NCI-H774 (cell line): ENCODE measurements around the gene ITPRIP.
A peak's percentile ranks its signal among the peaks of the same experiment; 100 is the strongest.

Experiments
- DNase-seq: peaks from one replicate; lab custom pipeline; 2025; lab: John Stamatoyannopoulos, UW

Gene ITPRIP, protein sequence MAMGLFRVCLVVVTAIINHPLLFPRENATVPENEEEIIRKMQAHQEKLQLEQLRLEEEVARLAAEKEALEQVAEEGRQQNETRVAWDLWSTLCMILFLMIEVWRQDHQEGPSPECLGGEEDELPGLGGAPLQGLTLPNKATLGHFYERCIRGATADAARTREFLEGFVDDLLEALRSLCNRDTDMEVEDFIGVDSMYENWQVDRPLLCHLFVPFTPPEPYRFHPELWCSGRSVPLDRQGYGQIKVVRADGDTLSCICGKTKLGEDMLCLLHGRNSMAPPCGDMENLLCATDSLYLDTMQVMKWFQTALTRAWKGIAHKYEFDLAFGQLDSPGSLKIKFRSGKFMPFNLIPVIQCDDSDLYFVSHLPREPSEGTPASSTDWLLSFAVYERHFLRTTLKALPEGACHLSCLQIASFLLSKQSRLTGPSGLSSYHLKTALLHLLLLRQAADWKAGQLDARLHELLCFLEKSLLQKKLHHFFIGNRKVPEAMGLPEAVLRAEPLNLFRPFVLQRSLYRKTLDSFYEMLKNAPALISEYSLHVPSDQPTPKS

DNA sequence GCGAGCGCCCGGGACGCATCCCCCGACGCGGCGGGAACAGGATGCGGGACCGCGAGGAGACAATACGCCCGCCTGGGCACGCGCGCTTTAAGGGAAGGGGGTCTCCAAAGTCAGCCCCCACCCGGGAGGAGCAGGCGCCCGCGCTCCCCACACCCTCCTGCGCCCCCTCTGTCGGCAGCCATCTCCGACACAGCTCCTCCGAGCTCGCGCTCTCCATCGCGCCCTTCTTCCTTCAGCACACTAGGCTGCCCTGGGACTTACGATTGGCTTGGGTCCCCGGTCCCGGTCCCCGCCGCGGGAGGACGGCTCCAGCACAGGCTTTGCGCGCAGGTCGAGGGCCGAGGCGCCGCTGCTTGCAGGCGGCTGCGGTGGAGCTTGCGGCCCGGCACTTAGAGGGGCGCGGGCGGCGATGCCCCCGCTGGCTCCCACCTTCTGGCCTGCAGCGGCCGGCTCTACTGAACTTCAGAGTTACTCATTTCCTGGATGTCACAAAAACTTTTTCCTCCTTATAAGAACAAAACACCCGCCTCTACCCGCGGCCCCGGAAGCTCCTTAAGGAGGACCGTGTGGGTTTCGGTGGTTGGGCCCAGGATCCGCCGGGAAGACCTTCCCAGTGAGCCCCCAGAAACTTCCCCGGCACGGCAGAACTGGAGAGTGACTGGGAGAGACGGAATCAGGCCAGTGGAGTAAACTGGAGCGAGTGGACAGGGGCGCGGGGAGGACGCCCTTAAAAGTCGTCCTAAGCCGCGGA lies at the start of gene ITPRIP:
Gene ITPRIP (minus strand): TSS at position 481 of the 751 bp plus-strand sequence. CDS start 22,414 bp downstream, outside the sequence.
- no peak for DNase-seq

DNA sequence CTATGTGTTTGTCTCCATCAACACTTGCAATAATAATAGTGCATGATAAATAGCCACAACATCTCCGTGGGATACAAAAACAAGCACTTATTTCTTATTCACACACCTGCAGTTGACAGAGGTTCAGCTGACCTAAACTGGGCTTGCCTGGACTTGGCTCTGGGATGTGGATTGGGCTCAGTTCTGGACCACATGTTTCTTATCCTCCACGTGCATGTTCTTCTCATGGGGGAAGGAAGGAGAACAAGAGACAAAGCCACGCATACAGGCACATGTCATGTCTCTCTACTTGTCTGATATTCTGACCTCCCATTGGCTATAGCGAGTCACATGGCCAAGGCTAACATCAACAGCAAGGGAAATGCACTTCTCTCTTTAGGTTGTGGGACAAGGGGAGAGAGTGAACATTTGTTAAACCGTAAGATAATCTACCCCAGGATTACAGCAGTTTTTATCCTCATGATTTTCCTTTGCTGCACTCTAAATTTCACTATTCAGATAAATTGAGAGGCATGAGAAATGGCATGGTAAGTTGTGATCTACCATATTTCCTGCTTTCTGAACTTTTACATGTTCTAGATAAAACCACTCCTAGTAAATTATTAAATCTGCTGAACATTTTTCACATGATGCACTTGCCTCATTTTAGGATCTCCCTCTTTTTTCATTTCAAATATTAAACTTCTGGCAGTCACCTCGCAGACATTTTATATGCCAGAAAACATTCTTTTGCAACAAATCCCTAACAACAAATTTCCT lies 49.0 kb upstream of the ITPRIP start:
- DNase-seq: no peak

DNA sequence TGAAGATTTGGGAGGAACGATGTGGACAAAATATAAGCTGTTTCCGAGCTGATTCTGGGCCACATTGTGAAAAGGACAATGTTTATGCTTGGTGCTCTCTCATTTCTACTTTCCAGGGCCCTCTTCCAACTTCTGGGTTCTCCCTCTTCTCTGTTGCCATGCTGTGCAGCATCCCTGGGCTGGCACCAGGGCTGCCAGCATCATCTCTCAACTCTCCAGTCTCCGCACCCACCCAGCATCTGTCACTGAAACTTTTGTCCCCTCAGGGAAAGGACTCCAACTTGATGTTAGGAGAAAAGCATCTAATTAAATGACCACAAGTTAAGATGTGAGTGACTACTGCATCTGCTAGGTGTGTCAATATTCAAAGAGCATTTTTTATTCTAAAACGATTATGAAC lies 42.1 kb upstream of the ITPRIP start:
- DNase-seq: no peak

DNA sequence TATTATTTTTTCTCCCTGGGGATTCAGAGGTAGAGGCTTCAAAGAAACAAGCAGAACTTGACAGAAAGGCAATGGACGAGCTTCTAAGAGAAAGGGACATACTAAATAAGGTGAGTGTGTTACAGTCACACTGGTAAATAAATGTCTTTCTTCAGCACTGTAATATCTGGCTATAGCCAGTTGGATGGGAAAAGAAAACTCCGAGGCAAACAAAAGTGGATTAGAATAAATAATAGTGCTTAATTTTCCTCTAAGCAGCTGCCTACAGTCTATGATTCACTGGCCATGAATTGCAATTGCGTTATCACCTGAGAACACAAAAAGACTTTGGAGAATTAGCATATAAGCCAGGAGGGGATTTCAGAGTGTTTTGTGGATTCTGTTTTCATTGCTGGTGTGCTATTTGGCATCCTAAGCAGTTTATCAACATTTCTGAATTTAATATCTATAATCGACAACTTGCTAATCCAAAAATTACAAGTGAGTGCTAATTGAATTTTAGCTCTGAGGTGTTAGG lies 38.6 kb upstream of the ITPRIP start:
- DNase-seq: no peak

DNA sequence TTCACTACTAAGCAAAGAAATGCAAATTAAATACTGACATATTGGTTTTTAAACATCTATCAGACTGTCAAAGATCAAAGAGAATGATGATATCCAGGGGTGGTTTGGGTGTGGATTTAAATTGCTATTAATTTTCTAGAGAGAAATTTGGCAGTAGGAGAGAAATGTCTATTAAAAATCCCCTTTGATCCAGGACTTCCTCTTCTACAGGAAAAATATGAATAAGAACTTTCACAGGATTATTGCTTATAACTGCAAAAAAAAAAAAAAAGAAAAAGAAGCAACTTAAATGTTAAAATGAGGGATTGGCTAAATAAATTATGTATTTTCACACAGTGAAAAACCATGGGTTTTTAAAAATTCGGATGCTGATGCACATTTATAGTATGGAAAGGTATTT lies 36.3 kb upstream of the ITPRIP start:
- no peak for DNase-seq

DNA sequence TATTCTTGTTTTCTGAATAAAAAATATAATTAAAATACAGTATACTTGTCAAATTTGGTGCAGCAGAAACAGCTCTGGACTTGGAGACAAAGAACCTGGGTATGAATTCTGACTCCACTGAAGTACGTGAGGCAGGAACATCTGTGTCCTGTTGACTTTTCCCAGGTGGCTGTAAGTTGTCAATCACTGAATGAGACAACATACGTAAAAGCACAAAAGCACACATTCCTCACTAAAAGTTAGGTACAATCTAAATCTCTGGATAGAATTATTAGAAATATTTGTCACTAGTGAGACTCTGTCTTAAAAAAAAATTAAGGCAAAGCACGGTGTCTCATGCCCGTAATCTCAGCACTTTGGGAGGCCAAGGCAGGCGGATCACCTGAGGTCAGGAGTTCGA lies 33.5 kb upstream of the ITPRIP start:
- no peak for DNase-seq

DNA sequence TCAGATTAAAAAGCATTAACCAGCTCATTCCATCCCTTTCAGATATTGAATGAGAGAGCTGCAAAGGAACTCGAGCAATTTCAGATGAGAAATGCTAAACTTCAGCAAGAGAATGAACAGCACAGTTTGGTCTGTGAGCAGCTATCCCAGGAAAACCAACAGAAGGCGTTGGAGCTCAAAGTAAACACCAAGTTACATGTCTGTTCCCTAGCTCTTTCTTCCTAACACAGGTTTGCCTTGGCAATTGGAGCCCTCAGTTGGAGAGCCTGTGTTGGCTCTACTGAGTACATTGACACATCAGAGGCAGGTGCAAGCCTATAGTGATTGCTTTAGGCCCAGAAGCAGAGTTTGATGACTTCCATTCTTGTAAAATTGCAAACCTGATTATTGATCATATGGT lies 30.1 kb upstream of the ITPRIP start:
- no peak for DNase-seq

DNA sequence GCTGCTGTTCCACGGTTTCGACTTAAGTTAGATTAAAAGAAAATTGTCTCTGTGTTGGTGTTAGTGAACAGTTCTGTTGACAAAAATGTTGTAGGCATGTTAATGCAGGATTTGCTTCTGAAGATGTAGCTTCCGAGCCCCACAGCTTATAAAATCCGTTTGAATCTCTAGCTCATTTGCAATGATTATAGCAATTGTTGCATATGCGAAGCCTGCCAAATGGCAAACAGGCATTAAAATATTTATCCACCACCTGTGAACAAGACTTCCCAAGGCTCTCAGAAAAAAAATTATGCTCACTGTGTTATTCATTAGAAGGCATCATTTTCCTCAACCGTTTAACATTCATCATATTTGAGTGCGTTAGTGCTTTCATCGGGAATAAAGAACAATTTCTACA lies 29.6 kb upstream of the ITPRIP start:
- DNase-seq: no peak

DNA sequence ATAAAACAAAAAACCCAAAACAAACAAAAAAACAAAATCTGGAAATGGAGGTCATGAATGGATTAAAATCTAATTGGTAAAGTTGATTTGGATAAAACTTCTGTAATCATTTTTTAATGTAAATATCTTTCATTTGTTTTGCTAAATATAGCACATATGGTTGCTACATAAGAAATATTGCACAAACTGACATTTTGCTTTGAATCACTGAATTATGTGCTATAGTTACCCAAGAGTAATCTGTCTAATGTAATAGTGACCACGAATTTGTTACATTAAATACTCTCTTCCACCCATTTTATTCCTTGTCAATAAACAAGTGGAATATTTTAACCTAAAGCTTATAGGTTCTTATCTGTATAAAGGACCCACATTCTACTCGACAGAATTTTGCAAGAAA lies 21.5 kb upstream of the ITPRIP start:
- DNase-seq: no peak

DNA sequence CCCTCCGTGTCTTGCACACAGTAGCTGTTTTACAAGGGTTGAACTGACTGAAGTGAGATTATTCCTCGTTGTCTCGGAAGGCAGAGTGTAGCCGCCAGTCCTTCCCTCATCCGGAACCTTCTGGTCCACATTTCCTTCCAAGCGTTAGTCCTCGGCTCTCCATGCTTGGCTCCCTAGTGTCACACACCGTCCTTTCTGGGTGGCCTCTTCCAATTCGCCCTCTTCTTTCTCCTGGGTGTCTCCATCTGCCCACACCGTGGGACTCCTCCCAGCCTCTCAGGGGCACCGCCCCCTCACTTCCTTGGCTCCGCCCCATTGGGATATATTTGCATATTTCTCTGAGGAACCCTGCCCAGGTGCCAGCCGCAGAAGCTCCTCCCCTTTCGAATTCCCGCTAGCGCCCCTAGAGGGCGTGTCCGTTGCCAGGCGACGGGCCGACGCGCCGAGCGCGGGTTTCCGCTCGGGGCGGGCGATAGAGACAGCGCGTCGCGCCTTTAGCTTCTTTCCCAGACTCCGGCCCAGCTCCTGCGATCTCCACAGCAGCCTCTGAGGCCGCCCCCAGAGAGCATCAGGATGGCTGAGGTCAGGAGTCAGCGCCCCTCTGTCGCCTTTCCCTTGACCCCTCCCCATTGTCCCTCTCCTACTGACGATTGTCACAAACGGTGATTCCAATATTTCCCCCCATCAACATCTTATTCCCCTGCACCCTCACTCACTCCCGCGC lies 15.2 kb upstream of the ITPRIP start, which contains the start of gene CFAP58:
Gene CFAP58 (plus strand): TSS at position 509 of the 724 bp plus-strand sequence. CDS start 65 bp downstream, at position 574.
- peak; percentile 59 for DNase-seq

DNA sequence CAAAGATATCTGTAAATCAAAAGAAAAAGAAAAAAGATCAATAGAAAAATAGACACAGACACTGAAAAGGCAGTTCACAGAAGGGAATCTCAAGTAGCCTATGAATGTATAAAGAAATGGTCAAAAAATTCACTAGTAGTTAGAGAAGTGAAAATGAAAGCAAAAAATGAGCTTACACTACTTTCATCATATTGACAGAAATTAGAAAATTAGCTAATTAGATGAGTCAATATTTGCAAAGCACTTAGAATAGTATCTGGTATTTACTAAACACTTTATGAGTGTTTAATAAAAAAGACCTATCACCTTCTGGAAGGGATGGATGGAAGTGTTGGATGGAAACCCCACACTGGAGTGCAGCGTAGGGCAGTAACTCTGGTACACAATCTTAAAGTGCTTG lies 13.7 kb upstream of the ITPRIP start:
- DNase-seq: peak; percentile 28

DNA sequence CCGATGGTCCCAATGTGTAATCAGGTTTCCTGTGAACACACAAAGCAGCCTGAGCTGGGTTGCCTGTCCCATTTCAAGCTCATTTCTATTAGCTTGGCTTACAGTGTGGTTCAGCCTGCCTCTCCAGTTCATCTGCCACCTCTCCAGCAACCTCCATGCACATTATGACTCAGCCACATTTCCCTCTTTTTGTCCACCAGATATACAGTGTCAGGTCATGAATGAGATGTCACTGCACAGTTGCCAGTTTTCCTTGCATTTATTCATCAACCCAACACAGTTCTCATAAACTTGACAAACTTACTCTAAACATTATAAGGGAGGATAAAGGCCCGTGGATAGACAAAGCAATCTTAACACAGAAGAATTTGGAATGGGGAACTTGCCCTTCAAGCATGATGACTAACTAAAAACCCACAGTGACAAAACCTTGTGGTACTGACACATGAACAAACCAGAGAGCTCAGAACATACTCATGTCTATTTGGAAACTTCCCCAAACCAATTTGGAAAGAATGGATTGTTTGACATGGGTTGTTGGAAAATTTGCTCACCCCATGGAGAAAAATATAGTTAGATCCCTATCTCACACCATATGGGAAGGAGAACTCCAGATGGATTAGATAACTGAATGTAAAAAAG lies 12.9 kb upstream of the ITPRIP start:
- DNase-seq: no peak

DNA sequence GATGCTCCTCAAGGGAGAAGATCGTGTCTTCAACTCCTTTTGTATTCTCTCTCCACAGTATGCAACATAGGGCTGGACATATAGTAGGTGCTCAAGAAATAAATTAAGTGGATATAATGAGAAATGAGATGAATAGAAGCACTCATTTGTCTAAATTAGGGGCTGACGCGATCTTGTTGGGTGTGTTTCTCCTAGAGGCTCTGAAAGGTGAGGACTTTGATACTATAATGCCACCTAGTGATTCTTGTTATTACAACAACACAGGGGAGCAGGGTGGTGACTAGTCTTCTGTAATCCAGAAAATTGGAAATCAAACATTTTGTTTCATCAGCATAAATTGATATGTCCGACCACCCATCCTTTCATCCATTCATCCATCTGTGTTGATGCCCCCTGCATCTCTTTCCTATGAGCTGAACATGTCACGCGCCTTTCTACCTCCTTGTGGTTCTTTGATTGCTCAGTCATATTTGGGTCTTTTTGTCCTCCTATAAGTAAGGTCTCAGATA lies 11.9 kb upstream of the ITPRIP start:
- peak; percentile 43 for DNase-seq

DNA sequence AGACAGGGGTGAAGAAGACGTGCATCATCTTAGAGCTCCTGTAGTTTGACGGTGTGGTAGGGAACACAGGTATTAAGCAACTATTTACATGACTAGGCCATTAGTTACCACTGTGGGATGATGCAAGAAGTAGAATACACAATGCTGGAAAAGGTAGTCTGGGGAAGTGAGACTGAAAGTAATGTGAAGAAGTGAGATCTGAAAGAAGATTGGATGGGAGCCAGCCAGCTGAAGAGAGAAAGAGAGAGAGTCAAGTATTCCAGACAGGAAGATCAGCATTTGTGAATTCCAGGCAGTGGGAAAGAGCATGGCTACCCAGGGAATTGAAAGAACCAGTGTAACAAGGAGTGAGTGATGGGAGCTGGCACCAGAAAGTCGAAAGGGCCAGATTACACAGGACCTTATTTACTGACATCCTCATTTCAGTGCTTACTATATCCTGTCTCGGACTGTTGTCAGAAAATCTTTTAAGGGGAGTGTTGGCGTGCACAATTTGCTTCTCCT lies 11.4 kb upstream of the ITPRIP start:
- no peak for DNase-seq

DNA sequence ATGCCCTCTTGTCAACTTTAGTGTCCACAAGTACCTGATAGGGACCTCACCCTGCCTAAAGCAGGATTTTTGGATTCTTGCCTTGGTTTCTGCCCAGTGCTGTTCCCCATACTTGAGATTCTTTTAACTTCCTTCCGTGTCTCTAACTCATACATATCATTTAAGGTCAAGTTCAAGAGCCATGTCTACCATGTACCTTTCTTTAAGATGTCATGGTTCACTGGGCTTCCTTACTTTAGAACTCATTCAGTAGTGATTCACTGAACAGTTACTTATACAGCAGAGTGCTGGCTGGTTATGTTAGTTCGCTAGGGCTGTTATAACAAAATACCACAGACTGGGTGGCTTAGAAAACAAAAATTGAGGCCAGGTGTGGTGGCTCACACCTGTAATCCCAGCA lies 10.3 kb upstream of the ITPRIP start:
- no peak for DNase-seq

DNA sequence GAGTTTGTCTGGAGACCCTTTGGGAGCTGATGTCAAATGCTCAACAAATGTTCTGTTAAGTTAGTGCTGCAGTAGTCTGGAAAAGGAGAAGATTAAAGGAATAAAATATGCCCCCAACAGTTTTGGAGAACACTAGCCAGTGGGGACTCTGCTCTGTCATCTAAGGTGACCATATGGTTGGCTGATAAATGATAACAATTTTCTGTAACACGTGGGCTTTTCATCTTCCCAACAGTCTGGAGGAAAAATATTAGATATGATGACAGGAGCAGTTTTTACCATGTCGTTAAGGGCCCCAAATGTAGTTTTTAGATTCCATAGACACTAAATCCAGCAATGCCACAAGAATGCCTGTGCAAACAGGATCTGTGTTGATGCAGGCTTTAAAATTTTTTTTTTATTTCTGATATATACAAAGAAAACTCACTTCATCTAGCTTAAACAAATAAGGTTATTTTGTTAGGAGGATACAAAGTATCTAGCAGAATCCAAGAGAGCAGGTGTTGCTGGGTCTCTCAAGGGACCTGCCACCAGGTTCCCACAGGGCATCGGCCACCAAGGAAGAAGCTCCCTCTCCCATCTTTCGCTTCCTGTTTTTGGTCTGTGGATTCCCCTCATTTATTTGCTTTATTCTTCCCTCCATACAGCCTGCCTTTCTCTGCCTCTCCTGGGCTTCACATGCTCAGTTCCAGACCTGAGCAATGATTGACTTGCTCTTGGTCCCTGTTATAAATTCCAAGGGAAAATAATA lies 9.2 kb upstream of the ITPRIP start:
- DNase-seq: no peak

DNA sequence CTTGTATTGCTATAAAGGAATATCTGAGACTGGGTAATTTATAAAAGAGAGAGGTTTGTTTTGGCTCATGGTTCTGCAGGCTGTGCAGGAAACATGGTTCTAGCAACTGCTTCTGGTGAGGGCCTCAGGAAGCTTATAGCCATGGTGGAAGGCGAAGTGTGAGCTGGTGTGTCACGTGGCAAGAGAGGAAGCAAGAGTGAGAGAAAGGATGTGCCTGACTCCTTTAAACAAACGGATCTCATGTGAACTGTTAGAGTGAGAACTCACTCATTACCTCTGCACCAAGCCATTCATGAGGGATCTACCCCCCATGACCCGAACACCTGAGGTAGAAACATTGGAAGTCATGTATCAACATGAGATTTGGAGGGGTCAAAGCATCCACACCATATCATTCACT lies 7.7 kb upstream of the ITPRIP start:
- no peak for DNase-seq

DNA sequence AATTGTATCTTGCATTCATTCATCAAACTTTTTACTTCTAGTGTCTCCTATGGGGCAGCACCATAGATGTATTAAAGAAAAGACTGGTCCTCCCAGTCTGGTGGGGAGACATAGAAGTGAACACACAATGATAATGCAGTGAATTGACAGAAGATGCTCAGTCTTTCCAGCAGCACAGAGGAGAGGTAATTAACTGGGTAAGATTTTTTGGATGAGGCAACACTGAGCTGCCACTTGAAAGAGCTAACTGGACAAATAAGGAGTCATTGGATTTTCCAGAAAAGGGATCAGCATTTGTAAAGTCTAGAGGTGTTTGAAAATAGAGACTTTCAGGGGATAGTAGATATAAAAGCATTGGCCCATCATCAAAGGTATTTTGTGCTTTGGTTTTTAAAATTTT lies 7.2 kb upstream of the ITPRIP start:
- DNase-seq: no peak

DNA sequence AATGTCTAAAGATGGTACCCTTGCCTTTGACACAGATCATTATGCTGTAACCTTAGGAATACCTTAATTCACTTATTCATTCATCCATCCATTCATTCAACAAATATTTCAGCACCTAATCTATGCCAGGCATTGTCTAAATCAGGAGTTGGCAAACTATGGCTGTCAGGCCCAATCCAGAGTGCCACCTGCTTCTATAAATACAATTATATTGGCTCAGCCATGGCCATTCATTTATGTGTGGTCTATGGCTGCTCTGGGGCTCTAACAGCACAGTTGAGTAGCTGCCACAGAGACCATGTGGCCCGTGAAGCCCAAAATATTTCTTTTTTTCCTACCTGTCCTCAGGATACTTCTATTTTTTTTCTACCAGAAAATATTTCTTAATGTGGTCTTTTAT lies 6.0 kb upstream of the ITPRIP start:
- no peak for DNase-seq

DNA sequence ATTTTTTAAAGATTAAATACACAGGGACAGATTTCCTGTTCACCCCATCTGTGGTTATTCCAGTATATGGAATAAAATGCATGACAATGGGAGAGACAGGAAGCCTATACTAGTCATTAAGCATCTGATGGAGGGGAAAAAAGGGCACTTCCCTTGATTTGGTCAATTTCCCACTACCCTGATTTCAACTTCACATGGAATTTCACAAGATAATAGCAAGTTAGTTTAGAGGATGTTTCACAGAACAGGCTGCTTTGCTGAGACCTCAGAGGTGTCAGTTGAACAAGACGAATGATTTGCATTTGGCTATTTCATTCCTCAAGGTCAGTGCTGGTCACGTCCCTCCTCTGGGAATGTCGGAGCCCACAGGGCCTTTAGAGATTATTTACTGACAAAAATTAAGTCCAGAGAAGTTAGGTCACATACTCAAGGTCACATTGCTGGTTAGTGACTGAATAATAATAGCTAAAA lies 4.7 kb upstream of the ITPRIP start:
- DNase-seq: no peak
